Astrocyte of the cerebellum (primary cell): ENCODE measurements around the gene SAG.

Source experiments
- DNase-seq: peaks from one replicate; pipeline ENCODE4 v3.0.0-alpha.2; 2011; ENCODE audit warnings: low read depth
- H3K4me3 ChIP-seq: 2 replicates; pipeline ENCODE4 v1.5.1; 2011; ENCODE audit warnings: mild to moderate bottlenecking, low read depth, low read length, moderate library complexity
- CTCF ChIP-seq: IDR thresholded peaks from 2 replicates; pipeline ENCODE4 v1.5.1; 2012; ENCODE audit warnings: low read length, low read depth, moderate library complexity, mild to moderate bottlenecking; ENCODE audit errors: missing control alignments
- in situ Hi-C: cut with HindIII; loops from 2 replicates; pipeline ENCODE4 v1.10.0; 2017; ENCODE audit warnings: low sequenced_read_pairs

SAG gene

GRCh38 chr2:233312874-233313273 lies 5.3 kb downstream of the SAG start:
- in situ Hi-C loops: no loop called here
- H3K4me3 ChIP-seq: no peak overlapping the region
- no peak for TF ChIP-seq CTCF
- DNase-seq: no peak

DNA sequence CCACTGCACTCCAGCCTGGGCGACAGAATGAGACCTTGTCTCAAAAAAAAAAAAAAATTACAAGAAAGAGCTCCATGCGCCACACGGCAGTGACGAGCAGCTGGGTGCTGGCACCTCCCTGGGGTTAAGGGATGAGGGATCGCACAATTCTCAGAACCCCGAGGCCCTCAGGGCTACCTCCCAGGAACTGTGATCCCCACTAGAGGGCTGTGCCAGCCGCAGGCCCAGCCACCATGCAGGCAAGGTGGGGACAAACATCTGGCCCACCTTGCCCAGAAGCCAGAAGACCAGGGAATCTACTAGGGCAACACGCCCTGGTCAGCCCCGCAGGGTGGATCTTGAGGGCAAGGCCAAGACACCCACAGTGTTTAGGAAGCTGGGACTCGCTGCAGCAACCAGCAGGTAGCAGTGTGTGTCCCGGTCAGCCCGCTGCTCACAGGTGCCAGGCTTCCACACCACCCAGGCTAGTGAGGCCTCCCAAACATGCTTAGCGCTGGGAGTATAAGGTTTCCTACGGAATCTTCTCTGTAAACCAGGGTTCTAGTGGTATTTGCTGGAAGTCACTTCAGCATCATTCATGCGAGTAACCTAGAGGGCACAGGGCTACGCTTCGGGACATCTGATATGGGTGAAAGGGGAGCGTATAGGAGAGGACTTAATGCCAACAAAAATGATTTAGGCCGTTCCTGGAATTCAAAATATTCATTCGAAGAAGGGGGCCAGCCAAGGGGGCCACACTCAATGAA lies 6.7 kb downstream of the SAG start:
- in situ Hi-C loops: no loop called here
- DNase-seq: no peak
- H3K4me3 ChIP-seq: no peak overlapping the region

GRCh38 chr2:233317196-233317943 lies 9.8 kb downstream of the SAG start:
- in situ Hi-C loops: no loop called here
- no peak for DNase-seq
- no peak for TF ChIP-seq CTCF
- no peak overlapping the region for H3K4me3 ChIP-seq

More for the DNA sequence above, 6.7 kb downstream of the SAG start:
- TF ChIP-seq CTCF: no peak

GRCh38 chr2:233319256-233319655 lies 11.6 kb downstream of the SAG start:
- no peak overlapping the region for H3K4me3 ChIP-seq
- TF ChIP-seq CTCF: no peak
- in situ Hi-C loops: no loop called here
- DNase-seq: no peak

DNA sequence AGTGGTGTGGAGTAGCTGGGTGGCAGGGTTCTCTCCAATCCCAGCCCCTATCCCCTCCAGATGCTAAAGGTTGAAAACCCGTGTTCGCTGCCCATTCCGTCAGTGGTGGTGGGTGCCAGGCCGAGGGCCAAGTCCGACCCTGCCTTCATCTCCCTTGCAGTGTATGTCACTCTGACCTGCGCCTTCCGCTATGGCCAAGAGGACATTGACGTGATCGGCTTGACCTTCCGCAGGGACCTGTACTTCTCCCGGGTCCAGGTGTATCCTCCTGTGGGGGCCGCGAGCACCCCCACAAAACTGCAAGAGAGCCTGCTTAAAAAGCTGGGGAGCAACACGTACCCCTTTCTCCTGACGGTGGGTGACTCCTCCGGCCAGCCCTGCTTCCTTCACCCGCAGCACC lies 12.9 kb downstream of the SAG start:
- in situ Hi-C loops: no loop called here
- no peak overlapping the region for H3K4me3 ChIP-seq
- no peak for DNase-seq
- no peak for TF ChIP-seq CTCF

- in situ Hi-C loops: no loop called here
- no peak for DNase-seq
- TF ChIP-seq CTCF: no peak
- no peak overlapping the region for H3K4me3 ChIP-seq
Observed at GRCh38 chr2:233321166-233321565, 13.6 kb downstream of the SAG start.
